Kidney tubule cell (primary cell): ENCODE data around the gene PRPF38B.
A peak's percentile ranks its signal among the peaks of the same experiment; 100 is the strongest.

Experiments used
- DNase-seq: peaks from one replicate; pipeline ENCODE4 v3.0.0-alpha.2; 2018; ENCODE audit warnings: low spot score

PRPF38B gene

DNA sequence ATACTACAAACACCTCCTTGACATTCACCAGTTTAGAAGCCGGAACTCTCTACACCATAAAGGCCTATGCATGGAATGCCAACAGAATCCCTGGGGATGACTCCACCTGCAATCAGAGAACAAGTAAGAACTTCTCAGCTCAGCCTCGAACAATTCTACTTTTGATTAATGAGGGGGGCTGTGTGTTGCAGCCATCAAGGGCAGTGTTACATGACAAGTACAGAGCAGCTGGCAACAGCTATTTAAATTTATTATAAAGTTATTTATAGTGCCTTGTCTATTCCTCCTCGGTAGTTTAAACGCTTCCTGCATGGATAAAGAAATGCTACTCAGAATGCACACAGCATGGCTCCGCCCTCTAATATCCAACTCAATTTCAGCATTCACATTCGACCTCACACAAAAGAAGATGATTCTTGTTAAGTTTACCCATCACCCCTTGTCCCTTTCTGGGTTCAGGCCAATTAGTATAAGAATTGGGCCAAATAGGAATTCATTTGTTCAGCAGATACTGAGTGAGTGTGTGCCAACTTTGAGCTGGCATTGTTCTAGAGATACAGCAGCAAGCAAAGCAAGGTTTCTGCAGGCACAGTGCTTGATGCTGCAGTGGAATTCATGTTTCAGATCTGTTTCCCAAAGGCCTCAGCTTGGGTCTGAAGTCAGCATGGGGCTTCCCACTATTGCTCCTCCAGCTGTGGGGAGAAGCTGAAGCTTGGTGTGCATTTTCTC is 27.0 kb downstream of the PRPF38B start:
- DNase-seq: no peak

DNA sequence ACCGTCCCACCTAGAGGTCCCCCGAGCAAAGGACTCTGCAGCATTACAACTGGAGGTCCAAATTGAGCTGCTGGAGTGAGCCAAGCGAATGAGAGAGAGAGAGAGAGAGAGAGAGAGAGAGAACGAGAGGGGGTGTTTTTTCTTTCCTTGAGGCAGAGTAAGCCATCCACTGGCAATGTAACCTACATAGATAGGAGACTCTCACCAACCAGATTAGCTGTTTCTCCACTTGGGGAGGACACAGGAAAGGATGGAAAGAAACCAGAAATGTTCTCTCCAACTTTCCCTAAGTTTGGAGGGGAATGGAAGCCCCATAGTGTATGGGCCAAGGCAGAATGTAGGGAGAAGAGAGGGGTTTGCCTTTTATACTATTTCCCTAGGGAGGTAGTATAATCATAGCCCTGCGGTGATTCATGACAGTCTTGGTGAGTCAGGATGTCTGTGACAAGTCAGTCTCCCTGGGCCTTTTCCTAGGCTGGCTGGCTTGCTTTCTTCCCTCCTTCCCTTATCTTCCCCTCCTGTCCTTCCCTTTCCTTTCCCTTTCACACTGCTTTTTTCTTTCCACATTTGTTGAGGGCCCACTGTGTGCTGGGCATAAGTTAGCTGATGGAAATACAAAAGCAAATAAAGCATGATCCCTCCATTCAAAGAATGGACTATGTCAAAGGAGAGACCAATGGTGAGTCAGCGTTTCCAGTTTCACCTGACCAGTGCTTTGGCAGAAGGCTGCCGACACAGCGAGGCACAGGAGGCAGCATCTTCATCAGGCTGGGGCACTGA is 27.7 kb downstream of the PRPF38B start:
- peak; percentile 86 for DNase-seq

DNA sequence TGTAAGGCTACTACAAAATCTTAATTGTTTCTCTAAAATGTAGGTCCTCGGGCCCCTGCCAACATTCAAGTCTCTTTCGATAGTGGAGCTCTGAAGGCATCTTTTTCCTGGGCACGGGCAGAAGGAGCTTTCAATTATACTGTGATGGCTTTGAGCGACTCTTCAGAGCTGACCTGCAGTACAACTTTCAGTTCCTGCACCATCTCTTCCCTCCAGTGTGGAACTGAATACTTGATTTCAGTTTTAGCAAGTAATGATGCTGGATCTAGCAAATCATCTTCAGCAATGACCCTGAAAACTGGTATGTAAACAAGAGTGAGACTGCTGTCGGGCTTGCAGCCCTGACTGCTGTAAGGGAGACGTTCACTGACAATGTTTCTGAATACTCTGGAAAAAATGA is 30.2 kb downstream of the PRPF38B start:
- DNase-seq: no peak

DNA sequence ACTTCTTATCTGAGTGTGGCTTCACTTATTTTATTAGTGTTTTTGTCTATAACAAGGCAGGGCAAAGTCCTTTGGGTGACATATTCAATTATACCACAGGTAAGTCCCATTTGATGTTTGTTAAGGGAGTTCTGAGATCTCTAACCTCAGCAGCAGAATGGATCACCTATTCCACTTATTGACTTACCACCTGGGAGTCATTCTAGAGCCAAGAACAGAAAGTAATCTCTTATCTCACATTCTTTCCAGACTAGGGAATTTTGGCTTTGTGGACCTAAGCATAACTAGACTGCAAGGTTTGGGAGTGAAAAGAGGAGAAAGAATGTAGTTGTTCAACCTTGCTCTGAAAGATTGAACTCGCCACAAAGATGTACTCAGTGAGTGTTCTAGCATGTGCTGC is 33.8 kb downstream of the PRPF38B start:
- DNase-seq: no peak

DNA sequence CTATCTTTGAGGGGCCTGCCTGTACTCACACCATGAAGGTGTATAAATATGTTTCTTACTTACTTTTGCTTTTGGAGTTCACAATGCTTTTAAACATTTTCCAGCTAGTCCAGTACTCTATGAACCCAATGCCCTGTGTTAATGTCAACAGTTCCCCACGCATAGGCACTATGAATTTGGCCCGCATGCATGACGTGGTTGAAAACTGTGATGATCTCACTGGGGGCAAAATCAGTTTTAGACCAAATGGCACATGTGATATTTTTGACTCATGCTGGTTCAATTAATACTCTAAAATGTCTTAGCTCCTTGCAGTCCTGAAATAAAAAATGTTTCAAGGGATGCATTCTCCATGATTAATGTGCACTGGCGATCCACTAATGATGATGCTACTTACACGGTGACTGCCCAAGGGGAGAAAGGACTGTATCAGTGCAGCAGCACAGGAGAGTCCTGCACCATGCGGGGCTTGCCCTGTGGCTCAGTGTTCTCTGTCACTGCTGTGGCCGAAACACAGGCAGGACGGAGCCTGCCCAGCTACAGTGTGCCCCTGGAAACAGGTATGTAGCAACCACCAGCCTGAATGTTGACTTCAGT is 36.3 kb downstream of the PRPF38B start:
- no peak for DNase-seq

DNA sequence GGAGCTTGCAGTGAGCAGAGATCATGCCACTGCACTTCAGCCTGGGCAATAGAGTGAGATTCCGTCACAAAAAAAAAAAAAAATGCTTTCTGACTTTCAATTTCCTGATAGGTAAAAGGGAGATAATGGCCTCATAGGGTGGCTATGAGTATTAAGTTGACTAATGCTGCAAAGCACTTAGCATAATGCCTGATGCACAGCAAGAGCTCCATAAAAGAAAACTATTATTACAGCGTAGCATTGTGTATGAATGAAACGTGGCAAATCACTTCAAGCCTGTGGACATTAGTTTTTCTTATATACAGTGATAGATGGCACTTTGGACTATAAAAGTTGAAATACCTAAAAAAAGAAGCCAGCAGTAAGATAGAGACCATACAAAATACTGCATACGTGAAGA is 37.4 kb downstream of the PRPF38B start:
- DNase-seq: no peak

DNA sequence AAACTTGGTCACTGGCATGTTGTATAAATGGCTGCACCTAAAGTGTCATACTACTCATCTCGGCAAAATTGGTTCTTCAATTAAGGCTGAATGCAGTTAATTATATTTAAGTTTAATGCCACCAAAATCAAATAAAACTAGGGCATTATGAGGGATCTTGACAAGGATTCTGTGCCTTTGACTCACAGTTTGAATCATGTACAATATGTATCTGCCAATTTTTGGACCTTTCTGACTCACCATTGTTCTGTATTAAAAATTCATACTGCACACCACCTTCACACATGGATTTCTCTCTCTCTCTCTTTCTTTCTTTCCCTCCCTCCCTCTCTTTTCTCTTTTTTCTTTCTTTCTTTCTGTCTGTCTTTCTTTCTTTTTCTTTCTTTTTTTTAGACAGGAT is 40.3 kb downstream of the PRPF38B start:
- DNase-seq: no peak

DNA sequence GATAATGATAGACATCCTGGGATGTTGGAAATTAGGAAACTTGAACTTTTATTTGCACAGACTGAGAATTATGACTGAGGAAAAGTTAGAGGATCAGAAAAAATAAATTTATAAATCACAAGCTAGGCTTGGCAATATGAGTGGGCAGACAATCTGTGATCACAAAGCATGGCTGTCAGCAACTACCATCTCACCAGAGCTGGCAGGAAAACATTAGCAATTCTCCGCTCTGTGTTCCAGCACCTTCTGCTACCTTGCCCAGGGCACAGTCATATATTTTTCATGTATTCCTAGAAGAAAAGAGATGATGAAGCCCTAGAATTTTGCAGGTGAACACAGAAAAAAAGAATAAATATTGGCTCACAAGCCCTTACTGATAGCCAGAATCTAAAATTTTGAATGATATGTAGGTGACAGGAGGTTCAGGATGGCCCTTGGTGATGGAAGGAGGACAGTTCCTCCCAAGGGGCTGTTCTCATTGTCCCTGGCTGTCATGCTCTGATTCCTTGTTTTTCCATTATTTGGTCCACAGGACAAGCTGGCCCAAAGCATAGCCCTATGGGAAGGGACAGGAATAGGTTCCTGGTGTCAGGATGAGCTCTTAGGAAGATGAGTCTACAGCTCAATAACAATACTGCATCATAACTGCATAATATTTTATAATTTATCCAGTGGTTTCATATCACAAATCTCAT is 42.2 kb downstream of the PRPF38B start:
- no peak for DNase-seq

DNA sequence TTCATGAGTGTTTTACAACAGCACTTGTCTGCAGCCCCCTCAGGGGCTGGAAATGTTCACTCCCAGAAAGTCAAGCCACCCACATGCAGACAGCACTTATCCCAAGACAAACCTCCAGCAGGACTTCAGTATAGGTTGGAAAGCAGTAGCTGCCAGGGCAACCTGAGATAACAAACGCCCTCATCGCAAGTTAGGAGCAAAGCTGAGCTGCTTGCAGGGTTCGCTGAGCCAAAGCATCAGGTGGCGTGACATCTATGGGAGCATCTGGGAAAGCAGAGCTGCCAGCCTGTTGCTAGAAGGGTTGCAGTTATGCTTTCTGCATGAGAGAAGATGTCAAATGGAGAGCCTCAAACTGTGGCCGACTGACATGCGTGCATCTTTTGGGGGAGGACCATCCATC is 50.1 kb downstream of the PRPF38B start:
- DNase-seq: no peak

DNA sequence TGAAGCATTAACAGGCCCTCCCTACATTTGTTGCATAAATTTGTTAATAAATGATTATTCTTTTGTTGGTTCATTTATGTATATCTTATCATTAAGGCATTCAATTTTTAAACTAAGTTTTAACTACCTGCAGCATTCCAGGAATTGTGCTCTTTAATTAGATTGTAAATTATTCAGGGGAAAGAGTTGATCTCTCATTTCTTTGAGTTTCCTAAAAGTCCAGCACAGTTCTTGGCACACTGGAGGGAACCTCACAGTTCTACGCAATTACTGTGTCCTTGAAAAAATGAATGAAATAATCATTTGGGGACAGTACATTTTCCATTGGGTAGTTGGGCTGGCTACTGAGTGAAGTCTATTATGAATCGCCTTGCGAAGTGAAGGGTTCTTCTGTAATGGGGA is 53.9 kb downstream of the PRPF38B start:
- DNase-seq: no peak

DNA sequence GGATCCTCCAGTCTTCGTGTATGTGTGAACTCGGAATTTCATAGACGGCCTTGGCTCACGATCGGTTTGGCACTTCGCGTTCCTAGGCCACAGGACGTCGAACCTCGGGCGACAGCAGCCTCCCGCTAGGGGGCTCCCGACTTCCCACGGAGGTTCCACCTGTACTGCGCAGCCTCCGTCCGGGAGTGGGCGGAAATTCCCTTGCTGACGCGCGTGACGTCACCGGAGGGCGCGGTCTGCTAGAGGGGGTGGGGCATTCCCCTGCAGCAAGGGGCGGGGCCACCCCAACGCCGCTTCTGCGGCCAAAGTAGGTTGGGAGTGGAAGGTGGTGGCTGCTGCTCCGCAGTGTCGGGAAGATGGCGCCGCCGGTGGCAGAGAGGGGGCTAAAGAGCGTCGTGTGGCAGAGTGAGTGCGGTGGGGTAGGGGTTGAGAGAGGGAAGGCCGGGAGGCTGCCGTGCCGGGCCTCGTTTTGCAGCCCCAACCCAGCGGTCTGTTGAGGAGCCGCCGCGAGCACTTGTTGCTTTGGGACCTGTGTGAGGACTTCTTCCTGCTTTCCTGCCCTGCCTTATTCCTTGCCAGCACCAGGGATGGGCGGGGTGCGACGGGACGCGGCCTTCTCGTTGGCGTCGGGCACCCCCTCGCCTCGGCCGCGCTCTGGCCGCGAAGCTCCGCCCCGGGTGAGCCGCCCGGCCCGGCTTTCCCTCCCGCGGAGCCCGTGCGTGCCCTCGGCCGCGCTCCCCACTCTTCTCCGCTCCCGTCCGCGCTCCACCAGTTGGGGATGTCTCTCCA is 54.5 kb downstream of the PRPF38B start, which contains the start of gene STXBP3:
TSS of gene STXBP3 (plus strand) at position 293 of the 789 bp plus-strand sequence. CDS start at position 357, 64 bp downstream.
- DNase-seq: peak; percentile 98

DNA sequence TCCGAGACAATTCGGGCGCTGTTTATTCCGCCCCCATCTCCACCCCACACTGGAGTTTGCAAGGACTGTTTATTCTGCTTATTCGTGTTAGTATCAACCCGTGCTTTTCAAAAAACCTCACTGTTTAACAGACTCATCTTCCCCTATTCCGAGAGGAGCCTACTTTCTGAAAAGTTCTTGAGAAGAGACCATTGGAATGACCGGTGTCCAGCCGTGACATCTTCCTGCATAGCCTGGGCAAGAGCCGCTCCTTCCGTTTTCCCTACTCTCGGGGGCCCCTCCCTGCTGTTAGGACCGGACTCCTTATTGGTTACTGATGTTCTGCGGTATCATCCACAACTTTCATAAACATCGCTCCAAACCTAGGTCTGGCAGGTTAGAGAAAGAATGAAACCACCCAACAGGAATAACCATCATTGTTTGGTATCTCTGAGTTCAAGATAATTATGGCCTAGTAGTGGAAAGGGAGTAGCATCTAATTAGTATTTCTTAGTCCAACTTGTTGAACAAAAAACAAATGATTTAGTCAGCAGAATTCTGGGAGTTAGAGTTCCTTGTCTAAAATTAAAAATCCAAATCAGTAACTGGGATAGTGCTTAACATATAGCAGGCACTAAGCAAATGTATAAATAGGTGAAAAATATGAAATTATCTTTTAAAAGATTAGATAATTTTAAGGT is 55.2 kb downstream of the PRPF38B start:
- DNase-seq: peak; percentile 86

DNA sequence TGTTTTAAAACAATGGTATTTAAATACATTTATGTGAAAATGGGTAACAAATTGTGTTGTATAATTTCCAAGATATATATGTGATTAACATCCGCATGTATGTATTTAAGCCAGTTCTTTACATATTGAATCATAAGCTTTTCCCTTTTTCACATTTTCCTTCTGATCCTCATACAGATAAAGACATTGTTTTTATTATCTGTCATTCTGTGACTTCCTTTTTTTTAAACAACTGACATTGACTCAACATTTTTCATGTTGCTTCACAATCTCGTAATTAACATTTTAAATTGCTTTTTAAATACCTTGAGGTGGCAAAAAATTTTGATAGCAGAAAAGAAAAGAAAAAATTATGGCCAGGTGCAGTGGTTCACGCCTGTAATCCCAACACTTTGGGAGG is 55.8 kb downstream of the PRPF38B start:
- DNase-seq: no peak

DNA sequence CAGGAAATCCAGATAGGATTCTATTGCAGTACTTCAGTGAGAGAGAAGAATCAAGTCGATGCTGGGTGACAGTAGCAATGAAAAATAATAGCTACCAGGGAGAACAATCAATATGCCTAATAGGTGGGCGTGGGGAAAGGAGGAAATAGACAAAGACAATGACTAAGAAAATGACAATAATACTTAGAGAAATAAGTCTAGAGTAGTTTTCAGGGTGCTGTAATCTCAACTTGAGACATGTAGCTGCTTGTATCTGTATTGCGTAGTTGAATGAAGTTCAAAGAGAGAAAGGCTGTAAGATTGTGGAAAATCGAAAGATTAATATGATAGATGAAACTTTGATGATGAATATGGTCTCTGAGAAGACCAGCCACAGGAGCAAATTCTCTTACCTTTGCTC is 57.0 kb downstream of the PRPF38B start:
- DNase-seq: no peak

DNA sequence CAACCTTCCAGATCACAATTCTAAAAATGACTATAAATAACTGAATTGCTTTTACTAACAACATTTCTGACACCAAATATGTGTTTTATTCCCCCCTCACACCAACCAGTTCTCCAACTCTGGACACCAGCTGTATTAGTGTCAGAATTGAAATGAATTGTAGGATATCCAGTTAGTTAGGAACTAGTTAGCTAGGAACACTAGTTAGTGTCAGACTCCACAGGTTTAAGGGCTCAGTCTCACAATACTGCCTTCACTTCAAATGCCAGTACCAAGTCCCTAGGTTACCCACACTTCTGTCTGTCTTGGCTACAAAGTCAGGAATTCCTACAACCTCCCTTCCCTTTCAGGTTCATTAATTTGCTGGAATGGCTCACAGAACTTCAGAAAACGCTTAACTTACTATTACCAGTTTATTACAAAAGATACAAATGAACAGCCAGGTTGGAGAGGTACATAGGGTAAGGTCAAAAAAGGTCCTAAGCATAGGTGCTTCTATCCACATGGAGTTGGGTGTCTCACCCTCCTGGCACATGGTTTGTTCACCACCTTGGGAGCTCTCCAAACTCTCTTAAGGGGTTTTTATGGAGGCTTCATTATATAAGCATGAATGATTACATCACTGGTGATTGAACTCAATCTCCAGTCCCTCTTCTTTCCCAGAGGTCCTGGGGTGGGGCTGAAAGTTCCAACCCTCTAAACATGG is 58.5 kb downstream of the PRPF38B start:
- DNase-seq: peak; percentile 68
